ENCODE data around the gene BBS10.

GRCh38 chr12:76313299-76313698, 34.9 kb downstream of the BBS10 start:
- TF ChIP-seq SETDB1 (CRISPR knock-in tag; IDR thresholded peaks at IDR 0.05; ENCODE audit: borderline replicate concordance): no peak
- no peak for TF ChIP-seq ZNF660 (CRISPR knock-in tag; IDR thresholded peaks at IDR 0.05; ENCODE audit: borderline replicate concordance, low read depth)
- TF ChIP-seq YEATS4 (CRISPR knock-in tag; IDR thresholded peaks at IDR 0.05; ENCODE audit: borderline replicate concordance): no peak
- TF ChIP-seq ZNF709 (CRISPR knock-in tag; IDR thresholded peaks at IDR 0.05): no peak
- TF ChIP-seq SOX6 (IDR thresholded peaks at IDR 0.05): no peak
- no peak for TF ChIP-seq SOX6 (CRISPR knock-in tag; IDR thresholded peaks at IDR 0.05)

Measured in HepG2 (cell line).